ENCODE results near the gene PHGDH.

- TF ChIP-seq CTCF (IDR thresholded peaks at IDR 0.05; ENCODE audit: low read length): no peak
- TF ChIP-seq EZH2 (optimal IDR thresholded peaks at IDR 0.05; ENCODE audit: low read depth, low read length): no peak
Measured at GRCh38 chr1:119701659-119702058, 10.1 kb upstream of the PHGDH start.

All from MM.1S (cell line).